ENCODE data around the gene AOC1. TPM values are rescaled to one million over a fixed set of nuclear protein-coding genes. Genes with fewer than 3 reads are reported as not detected.

The AOC1 gene
- total RNA-seq, 4 donors from 2014 or later: 0.23 to 0.45 (median 0.33) TPM; not detected in 1

- Histone ChIP-seq H3K27ac (replicated peaks in 1 of 4) (no peak overlapping the region), H3K27me3 (no peaks in the 10 kb centered on the region), H3K4me1 (peaks cover 4 to 16% (median 12%) of the 10 kb centered on the region in 4 donors), H3K9me3 (no peaks in the 10 kb centered on the region), H3K4me3 (no peak overlapping the region), H3K36me3 (no peaks in the 10 kb centered on the region)
- intact Hi-C loops (cut with DNase I): no loop called here
- no peak for TF ChIP-seq CTCF (IDR thresholded peaks at IDR 0.05)
- no peak for TF ChIP-seq POLR2AphosphoS5 (IDR thresholded peaks at IDR 0.05)
- TF ChIP-seq POLR2A (IDR thresholded peaks at IDR 0.05; ENCODE audit: low read depth): no peak
- TF ChIP-seq EP300 (IDR thresholded peaks at IDR 0.05): no peak
- peak; percentile 79 for DNase-seq (ENCODE audit: extremely low spot score)
- 90% methylated on average over 3 of the region's 3 CpGs for WGBS
These were observed 10.3 kb upstream of the AOC1 start for GRCh38 chr7:150842018-150842417.

GRCh38 chr7:150842716-150843115 is 9.6 kb upstream of the AOC1 start:
- TF ChIP-seq EP300 (IDR thresholded peaks at IDR 0.05): no peak
- TF ChIP-seq POLR2AphosphoS5 (IDR thresholded peaks at IDR 0.05): no peak
- TF ChIP-seq POLR2A (IDR thresholded peaks at IDR 0.05; ENCODE audit: low read depth): no peak
- no peak for TF ChIP-seq CTCF (IDR thresholded peaks at IDR 0.05)
- no peak overlapping the region for H3K27ac ChIP-seq (replicated peaks in 1 of 4)
- H3K27me3 ChIP-seq: no peaks in the 10 kb centered on the region
- no peak overlapping the region for H3K4me3 ChIP-seq
- DNase-seq (ENCODE audit: extremely low spot score): no peak
- H3K4me1 ChIP-seq: peaks cover 4 to 16% (median 12%) of the 10 kb centered on the region in 4 donors
- intact Hi-C loops (cut with DNase I): no loop called here
- no peaks in the 10 kb centered on the region for H3K36me3 ChIP-seq
- no peaks in the 10 kb centered on the region for H3K9me3 ChIP-seq
- 77% methylated on average over 4 of the region's 4 CpGs for WGBS

GRCh38 chr7:150845421-150845861 is 6.9 kb upstream of the AOC1 start:
- 14% methylated on average over 4 of the region's 4 CpGs for WGBS
- Histone ChIP-seq H3K4me1 (peaks cover 4 to 16% (median 12%) of the 10 kb centered on the region in 4 donors), H3K27me3 (no peaks in the 10 kb centered on the region), H3K27ac (replicated peaks in 1 of 4) (no peak overlapping the region), H3K9me3 (no peaks in the 10 kb centered on the region), H3K36me3 (no peaks in the 10 kb centered on the region), H3K4me3 (no peak overlapping the region)
- TF ChIP-seq EP300 (IDR thresholded peaks at IDR 0.05) (no peak), POLR2A (IDR thresholded peaks at IDR 0.05; ENCODE audit: low read depth) (no peak), POLR2AphosphoS5 (IDR thresholded peaks at IDR 0.05) (no peak), CTCF (IDR thresholded peaks at IDR 0.05) (no peak)
- intact Hi-C loops (cut with DNase I): no loop called here
- DNase-seq (ENCODE audit: extremely low spot score): no peak

DNA sequence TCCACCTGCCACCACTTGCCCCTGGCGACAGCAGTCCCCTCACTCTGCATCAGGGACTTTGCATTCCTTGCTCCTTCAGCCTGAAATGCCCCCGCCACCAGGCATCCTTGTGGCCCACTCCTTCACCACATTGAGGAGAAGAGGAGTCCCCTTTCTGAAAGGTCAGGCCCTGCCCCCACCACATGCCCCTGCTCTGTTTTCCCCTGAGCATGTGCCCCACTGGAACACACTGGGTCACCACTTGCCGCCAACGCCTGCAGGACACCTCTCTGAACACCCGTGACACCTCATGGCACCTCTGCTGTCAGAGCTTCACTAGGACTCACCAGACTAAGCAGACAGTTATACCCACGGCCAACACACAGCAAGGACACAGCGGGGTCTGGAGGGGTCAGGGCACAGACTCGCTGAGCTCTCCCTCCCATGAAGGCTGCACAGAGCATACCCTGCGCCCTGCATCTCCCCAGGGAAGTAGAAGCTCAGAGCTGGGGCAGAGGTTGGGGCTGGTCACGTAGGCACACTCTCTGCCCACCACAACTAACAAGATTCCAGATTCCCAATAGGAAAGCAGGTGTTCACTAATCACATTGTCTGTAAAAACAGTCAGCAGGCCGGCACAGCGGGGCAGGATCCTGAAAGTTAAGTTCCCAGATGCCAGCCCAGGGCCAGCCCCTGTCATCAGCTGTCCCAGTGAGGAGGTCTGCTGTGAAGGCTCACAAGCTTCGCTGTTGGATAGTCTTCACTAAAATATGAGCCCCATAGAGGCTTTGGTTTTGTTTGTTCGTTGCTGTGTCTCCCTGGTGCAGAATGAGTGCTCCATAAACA is 5.8 kb upstream of the AOC1 start:
- Histone ChIP-seq H3K4me1 (peaks cover 4 to 16% (median 12%) of the 10 kb centered on the region in 4 donors), H3K9me3 (no peaks in the 10 kb centered on the region), H3K4me3 (no peak overlapping the region), H3K27me3 (peaks cover 0 to 4% (median 0%) of the 10 kb centered on the region in 4 donors), H3K36me3 (no peaks in the 10 kb centered on the region), H3K27ac (replicated peaks in 1 of 4) (no peak overlapping the region)
- no peak for DNase-seq (ENCODE audit: extremely low spot score)
- WGBS: 84% methylated on average over 9 of the region's 14 CpGs
- intact Hi-C loops (cut with DNase I): no loop called here
- TF ChIP-seq CTCF (IDR thresholded peaks at IDR 0.05): no peak
